ENCODE results near the gene G6PC1. TPM values are rescaled to one million over a fixed set of nuclear protein-coding genes. Genes with fewer than 3 reads are reported as not detected.

Gene G6PC1
- total and polyA plus RNA-seq, 2 of the 13 experiments (the other 11 are each of a cell fraction or from before 2014, with no cell fraction given), result 1.7 to 37.9 TPM

GRCh38 chr17:42886283-42887176, 14.1 kb upstream of the G6PC1 start (continued):
- TF ChIP-seq TCF7L2 (IDR thresholded peaks at IDR 0.05; ENCODE audit: low read depth, low read length) (no peak), ZFY (CRISPR knock-in tag; IDR thresholded peaks at IDR 0.05) (peak; percentile 63), ZNF235 (CRISPR knock-in tag; IDR thresholded peaks at IDR 0.05; ENCODE audit: borderline replicate concordance) (no peak), ZNF180 (CRISPR knock-in tag; IDR thresholded peaks at IDR 0.05; ENCODE audit: borderline replicate concordance, low read depth) (0 out of 2 replicates have a peak, but pooled peaks have one; percentile 61), CBFB (CRISPR knock-in tag; IDR thresholded peaks at IDR 0.05) (peak; percentile 74), ZNF160 (CRISPR knock-in tag; IDR thresholded peaks at IDR 0.05) (no peak; the same call in 1 of the 2 replicates), SATB2 (CRISPR knock-in tag; IDR thresholded peaks at IDR 0.05) (no peak), TAF1 (CRISPR knock-in tag; IDR thresholded peaks at IDR 0.05) (no peak), ETV5 (CRISPR knock-in tag; IDR thresholded peaks at IDR 0.05; ENCODE audit: borderline replicate concordance) (peak; percentile 22; the same call in 1 of the 2 replicates), ZNF407 (CRISPR knock-in tag; IDR thresholded peaks at IDR 0.05; ENCODE audit: not compliant biosample characterization) (no peak), FOSL1 (CRISPR knock-in tag; IDR thresholded peaks at IDR 0.05; ENCODE audit: borderline replicate concordance) (no peak), RERE (CRISPR knock-in tag; IDR thresholded peaks at IDR 0.05; ENCODE audit: low read depth) (0 out of 2 replicates have a peak, but pooled peaks have one; percentile 20), ZNF7 (CRISPR knock-in tag; IDR thresholded peaks at IDR 0.05) (no peak), ZNF572 (CRISPR knock-in tag; IDR thresholded peaks at IDR 0.05) (no peak), HNRNPK (IDR thresholded peaks at IDR 0.05; ENCODE audit: low read depth, low read length, poor library complexity, severe bottlenecking) (no peak)

Data from HepG2 (cell line).